ENCODE results near the gene AK4. TPM values are rescaled to one million over a fixed set of nuclear protein-coding genes. Genes with fewer than 3 reads are reported as not detected.

AK4 gene
- total and polyA plus RNA-seq, 2 experiments from 2014 or later: 61.5 to 76.1 TPM

- H3K36me3 ChIP-seq (replicated peaks; ENCODE audit: insufficient read depth, low read depth): no peaks in the 10 kb centered on the region
- H4K20me1 ChIP-seq (ENCODE audit: insufficient read depth, poor library complexity, severe bottlenecking): no peaks in the 10 kb centered on the region
- H3K9me3 ChIP-seq (ENCODE audit: low read depth): no peaks in the 10 kb centered on the region
- peak overlapping the region; percentile 53 for H3K4me3 ChIP-seq
- H2AFZ ChIP-seq: peak overlapping the region; percentile 92
- H3K27me3 ChIP-seq: no peaks in the 10 kb centered on the region
- H3K4me2 ChIP-seq: peak overlapping the region; percentile 98
- 2% methylated on average over 50 of the region's 59 CpGs for WGBS (ENCODE audit: low lambda C conversion rate, missing lambda C conversion rate)
- H3K79me2 ChIP-seq: peaks cover 3% of the 10 kb centered on the region
- peak overlapping the region; percentile 31 for H3K27ac ChIP-seq
- peak; percentile 74 for DNase-seq (ENCODE audit: low spot score)
- no peak for TF ChIP-seq EZH2 (IDR thresholded peaks at IDR 0.05; ENCODE audit: borderline replicate concordance)
- TF ChIP-seq CTCF (IDR thresholded peaks at IDR 0.05; ENCODE audit: poor library complexity): peak; percentile 45
- no peak for TF ChIP-seq EZH2phosphoT487 (IDR thresholded peaks at IDR 0.05; ENCODE audit: low read depth, severe bottlenecking, unreplicated experiment)
- peaks cover 8% of the 10 kb centered on the region for H3K4me1 ChIP-seq (ENCODE audit: insufficient read depth)
- no peaks in the 10 kb centered on the region for H3K9me2 ChIP-seq (replicated peaks; ENCODE audit: insufficient read depth)
These were observed 117.8 kb downstream of the AK4 start for GRCh38 chr1:65265651-65266351.

GRCh38 chr1:65266476-65266875, 118.5 kb downstream of the AK4 start:
- Histone ChIP-seq H3K27ac (peak overlapping the region; percentile 31), H3K79me2 (peaks cover 3% of the 10 kb centered on the region), H3K4me2 (peak overlapping the region; percentile 98), H3K4me1 (ENCODE audit: insufficient read depth) (peaks cover 8% of the 10 kb centered on the region), H4K20me1 (ENCODE audit: insufficient read depth, poor library complexity, severe bottlenecking) (no peaks in the 10 kb centered on the region), H3K9me3 (ENCODE audit: low read depth) (no peaks in the 10 kb centered on the region), H3K36me3 (replicated peaks; ENCODE audit: insufficient read depth, low read depth) (no peaks in the 10 kb centered on the region), H3K9me2 (replicated peaks; ENCODE audit: insufficient read depth) (no peaks in the 10 kb centered on the region), H3K27me3 (no peaks in the 10 kb centered on the region), H3K4me3 (no peak overlapping the region), H2AFZ (peak overlapping the region; percentile 92)
- TF ChIP-seq EZH2 (IDR thresholded peaks at IDR 0.05; ENCODE audit: borderline replicate concordance): no peak
- no peak for TF ChIP-seq CTCF (IDR thresholded peaks at IDR 0.05; ENCODE audit: poor library complexity)
- 7% methylated on average over 1 of the region's 1 CpG for WGBS (ENCODE audit: low lambda C conversion rate, missing lambda C conversion rate)
- no peak for DNase-seq (ENCODE audit: low spot score)

- 82% methylated on average over 4 of the region's 4 CpGs for WGBS (ENCODE audit: low lambda C conversion rate, missing lambda C conversion rate)
- no peak overlapping the region for H2AFZ ChIP-seq
- no peak for DNase-seq (ENCODE audit: low spot score)
- H3K27ac ChIP-seq: peak overlapping the region; percentile 31
- H3K9me3 ChIP-seq (ENCODE audit: low read depth): no peaks in the 10 kb centered on the region
- H3K4me2 ChIP-seq: no peak overlapping the region
- H3K4me1 ChIP-seq (ENCODE audit: insufficient read depth): peaks cover 8% of the 10 kb centered on the region
- H3K9me2 ChIP-seq (replicated peaks; ENCODE audit: insufficient read depth): no peaks in the 10 kb centered on the region
- H3K4me3 ChIP-seq: no peak overlapping the region
- no peaks in the 10 kb centered on the region for H3K27me3 ChIP-seq
- no peaks in the 10 kb centered on the region for H4K20me1 ChIP-seq (ENCODE audit: insufficient read depth, poor library complexity, severe bottlenecking)
- no peak for TF ChIP-seq CTCF (IDR thresholded peaks at IDR 0.05; ENCODE audit: poor library complexity)
- TF ChIP-seq EZH2phosphoT487 (IDR thresholded peaks at IDR 0.05; ENCODE audit: low read depth, severe bottlenecking, unreplicated experiment): no peak
- TF ChIP-seq EZH2 (IDR thresholded peaks at IDR 0.05; ENCODE audit: borderline replicate concordance): no peak
- peaks cover 3% of the 10 kb centered on the region for H3K79me2 ChIP-seq
- H3K36me3 ChIP-seq (replicated peaks; ENCODE audit: insufficient read depth, low read depth): no peaks in the 10 kb centered on the region
These were observed 119.3 kb downstream of the AK4 start for GRCh38 chr1:65267271-65267670.
